ENCODE data around the gene PCDH9. TPM values are rescaled to one million over a fixed set of nuclear protein-coding genes. Genes with fewer than 3 reads are reported as not detected.

The PCDH9 gene
- total RNA-seq, 1 experiment from 2014 or later = 0.11 TPM

DNA sequence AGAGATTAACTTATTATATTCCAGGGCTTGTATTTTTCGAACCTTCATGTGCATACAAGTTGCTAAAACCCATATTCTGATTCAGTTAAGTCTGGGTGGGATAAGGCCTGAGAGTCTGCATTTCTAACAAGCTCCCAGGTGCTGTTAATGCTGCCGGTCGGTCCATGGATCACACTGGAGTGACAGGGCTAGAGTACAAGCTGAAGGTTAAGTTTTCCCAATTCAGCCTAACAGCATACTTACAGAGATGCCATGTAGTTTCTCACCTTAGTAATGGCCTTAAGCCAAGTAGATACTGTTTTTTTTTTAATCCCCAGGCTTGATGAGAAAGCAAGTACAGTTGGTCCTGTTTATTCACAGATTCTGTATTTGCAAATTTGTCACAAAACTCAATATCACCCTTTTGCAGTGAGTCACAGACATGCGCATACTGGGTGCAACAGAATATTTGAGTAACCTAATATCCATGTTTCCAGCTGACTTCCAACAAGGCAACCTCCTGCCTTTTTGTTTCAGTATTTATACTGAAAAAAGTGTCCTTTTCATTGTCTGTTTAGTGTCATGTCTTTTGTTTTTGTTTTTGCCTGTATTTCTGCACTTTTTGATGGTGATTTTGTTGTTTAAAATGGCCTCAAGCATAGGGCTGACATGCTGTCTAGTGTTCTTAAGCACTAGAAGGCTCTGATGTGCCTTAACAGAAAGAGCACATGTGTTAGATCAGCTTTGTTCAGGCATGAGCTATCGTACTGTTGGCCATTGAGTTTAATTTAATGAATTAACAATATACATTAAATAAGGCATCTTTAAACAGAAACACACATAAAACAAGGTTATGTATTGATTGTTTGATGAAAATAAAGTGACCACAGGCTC, 875.0 kb downstream of the PCDH9 start:
- DNase-seq = no peak
- BruUV-seq (replicated peaks) = no TSS peak
- Mint-ChIP-seq H3K4me3 (ENCODE audit: unreplicated experiment) (no peak overlapping the region), H3K27me3 (ENCODE audit: insufficient read depth, unreplicated experiment) (peaks cover 4% of the 10 kb centered on the region), H3K9me3 (ENCODE audit: unreplicated experiment) (no peaks in the 10 kb centered on the region), H3K27ac (ENCODE audit: unreplicated experiment) (no peak overlapping the region), H3K4me1 (ENCODE audit: low read depth, unreplicated experiment) (no peaks in the 10 kb centered on the region), H3K36me3 (ENCODE audit: insufficient read depth, unreplicated experiment) (no peaks in the 10 kb centered on the region)
- intact Hi-C loops (cut with micrococcal nuclease; ENCODE audit: unreplicated experiment) = no loop called here
- no peaks in the 10 kb centered on the region for H3K27me3 ChIP-seq (replicated peaks; ENCODE audit: control insufficient read depth, insufficient read depth, low read length)
- TF ChIP-seq, protein P1, sequence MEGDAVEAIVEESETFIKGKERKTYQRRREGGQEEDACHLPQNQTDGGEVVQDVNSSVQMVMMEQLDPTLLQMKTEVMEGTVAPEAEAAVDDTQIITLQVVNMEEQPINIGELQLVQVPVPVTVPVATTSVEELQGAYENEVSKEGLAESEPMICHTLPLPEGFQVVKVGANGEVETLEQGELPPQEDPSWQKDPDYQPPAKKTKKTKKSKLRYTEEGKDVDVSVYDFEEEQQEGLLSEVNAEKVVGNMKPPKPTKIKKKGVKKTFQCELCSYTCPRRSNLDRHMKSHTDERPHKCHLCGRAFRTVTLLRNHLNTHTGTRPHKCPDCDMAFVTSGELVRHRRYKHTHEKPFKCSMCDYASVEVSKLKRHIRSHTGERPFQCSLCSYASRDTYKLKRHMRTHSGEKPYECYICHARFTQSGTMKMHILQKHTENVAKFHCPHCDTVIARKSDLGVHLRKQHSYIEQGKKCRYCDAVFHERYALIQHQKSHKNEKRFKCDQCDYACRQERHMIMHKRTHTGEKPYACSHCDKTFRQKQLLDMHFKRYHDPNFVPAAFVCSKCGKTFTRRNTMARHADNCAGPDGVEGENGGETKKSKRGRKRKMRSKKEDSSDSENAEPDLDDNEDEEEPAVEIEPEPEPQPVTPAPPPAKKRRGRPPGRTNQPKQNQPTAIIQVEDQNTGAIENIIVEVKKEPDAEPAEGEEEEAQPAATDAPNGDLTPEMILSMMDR (IDR thresholded peaks at IDR 0.05; ENCODE audit: insufficient read depth in 1 of 2, low read depth in 1 of 2, low read length in 1 of 2, severe bottlenecking in 1 of 2, unreplicated experiment in 1 of 2) = no peak
- no peaks in the 10 kb centered on the region for H3K9me3 ChIP-seq
- ChIA-PET CTCF (no interaction called here), POLR2A (no interaction called here)
- no peaks in the 10 kb centered on the region for H3K4me1 ChIP-seq
- H3K4me3 ChIP-seq (ENCODE audit: low read depth, low read length) = no peak overlapping the region
- no peaks in the 10 kb centered on the region for H3K36me3 ChIP-seq (ENCODE audit: control insufficient read depth, insufficient read depth, low read length)

DNA sequence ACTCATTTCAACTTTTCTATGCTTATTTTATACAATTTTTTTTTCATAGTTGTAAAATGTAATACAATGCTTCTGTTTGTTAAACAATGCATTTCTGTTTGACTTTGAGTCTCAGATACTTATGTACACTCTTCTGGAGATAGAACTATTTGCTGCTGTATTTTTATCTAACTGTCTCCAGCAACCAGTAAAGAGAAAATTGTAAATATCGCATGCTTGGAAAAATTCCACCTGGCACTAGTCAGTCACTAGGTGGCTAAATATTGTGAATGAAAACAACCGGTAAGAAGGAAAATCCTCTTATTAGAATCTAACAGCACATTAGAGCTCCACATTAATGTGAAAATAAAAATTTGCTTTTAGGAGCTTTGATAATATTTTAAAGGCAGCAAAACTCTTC, 876.5 kb downstream of the PCDH9 start:
- no TSS peak for BruUV-seq (replicated peaks)
- POLR2A ChIA-PET = no interaction called here
- Mint-ChIP-seq H3K27me3 (ENCODE audit: insufficient read depth, unreplicated experiment) (peaks cover 4% of the 10 kb centered on the region), H3K4me3 (ENCODE audit: unreplicated experiment) (no peak overlapping the region), H3K4me1 (ENCODE audit: low read depth, unreplicated experiment) (no peaks in the 10 kb centered on the region), H3K9me3 (ENCODE audit: unreplicated experiment) (no peaks in the 10 kb centered on the region), H3K27ac (ENCODE audit: unreplicated experiment) (no peak overlapping the region), H3K36me3 (ENCODE audit: insufficient read depth, unreplicated experiment) (no peaks in the 10 kb centered on the region)
- Histone ChIP-seq H3K36me3 (ENCODE audit: control insufficient read depth, insufficient read depth, low read length) (no peaks in the 10 kb centered on the region), H3K4me3 (ENCODE audit: low read depth, low read length) (no peak overlapping the region), H3K9me3 (no peaks in the 10 kb centered on the region), H3K4me1 (no peaks in the 10 kb centered on the region), H3K27me3 (replicated peaks; ENCODE audit: control insufficient read depth, insufficient read depth, low read length) (no peaks in the 10 kb centered on the region)
- CTCF ChIA-PET = no interaction called here
- TF ChIP-seq, protein P1 (IDR thresholded peaks at IDR 0.05; ENCODE audit: insufficient read depth in 1 of 2, low read depth in 1 of 2, low read length in 1 of 2, severe bottlenecking in 1 of 2, unreplicated experiment in 1 of 2) = no peak
- intact Hi-C loops (cut with micrococcal nuclease; ENCODE audit: unreplicated experiment) = no loop called here
- DNase-seq = no peak

DNA sequence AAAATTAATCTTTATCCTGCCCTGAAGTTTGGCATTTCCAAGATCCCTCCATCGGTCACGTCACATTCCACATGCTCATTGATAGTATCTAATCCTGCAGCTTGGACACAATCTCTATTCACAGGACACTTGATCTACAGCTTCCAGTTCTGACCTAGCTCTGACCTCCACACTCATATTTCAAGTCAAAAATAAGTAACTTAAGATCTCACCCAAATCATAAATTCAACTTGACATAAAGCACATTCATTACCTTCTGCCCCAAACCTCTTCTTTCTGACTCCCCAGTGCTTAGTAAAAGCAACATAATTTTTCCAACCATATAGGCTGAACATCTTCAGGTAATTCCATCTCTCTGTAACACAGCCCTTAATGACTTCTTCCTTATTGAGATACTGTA, 880.2 kb downstream of the PCDH9 start:
- intact Hi-C loops (cut with micrococcal nuclease; ENCODE audit: unreplicated experiment) = no loop called here
- POLR2A ChIA-PET = no interaction called here
- no peaks in the 10 kb centered on the region for H3K36me3 Mint-ChIP-seq (ENCODE audit: insufficient read depth, unreplicated experiment)
- H3K27me3 ChIP-seq (replicated peaks; ENCODE audit: control insufficient read depth, insufficient read depth, low read length) = no peaks in the 10 kb centered on the region
- H3K27me3 Mint-ChIP-seq (ENCODE audit: insufficient read depth, unreplicated experiment) = no peaks in the 10 kb centered on the region
- H3K4me1 Mint-ChIP-seq (ENCODE audit: low read depth, unreplicated experiment) = no peaks in the 10 kb centered on the region
- H3K4me1 ChIP-seq = no peaks in the 10 kb centered on the region
- BruUV-seq (replicated peaks) = no TSS peak
- H3K9me3 ChIP-seq = no peaks in the 10 kb centered on the region
- no peaks in the 10 kb centered on the region for H3K9me3 Mint-ChIP-seq (ENCODE audit: unreplicated experiment)
- H3K4me3 Mint-ChIP-seq (ENCODE audit: unreplicated experiment) = no peak overlapping the region
- TF ChIP-seq, protein P1 (IDR thresholded peaks at IDR 0.05; ENCODE audit: insufficient read depth in 1 of 2, low read depth in 1 of 2, low read length in 1 of 2, severe bottlenecking in 1 of 2, unreplicated experiment in 1 of 2) = no peak
- no peaks in the 10 kb centered on the region for H3K36me3 ChIP-seq (ENCODE audit: control insufficient read depth, insufficient read depth, low read length)
- H3K27ac Mint-ChIP-seq (ENCODE audit: unreplicated experiment) = no peak overlapping the region
- CTCF ChIA-PET = no interaction called here
- DNase-seq = no peak
- H3K4me3 ChIP-seq (ENCODE audit: low read depth, low read length) = no peak overlapping the region

Measured in Caco-2 (cell line).